ENCODE data around the gene STAT4.
A peak's percentile ranks its signal among the peaks of the same experiment; 100 is the strongest.

STAT4 gene

GRCh38 chr2:191020742-191021381, 129.9 kb downstream of the STAT4 start:
- H3K9me3 Mint-ChIP-seq, result peaks cover 5% of the 10 kb centered on the region
- H3K27ac Mint-ChIP-seq, result no peak overlapping the region
- H3K4me3 Mint-ChIP-seq, result no peak overlapping the region
- H3K36me3 Mint-ChIP-seq (ENCODE audit: low read depth), result no peaks in the 10 kb centered on the region
- no peaks in the 10 kb centered on the region for H3K4me1 Mint-ChIP-seq
- TF ChIP-seq CTCF (IDR thresholded peaks at IDR 0.05), result no peak
- peaks cover 8% of the 10 kb centered on the region for H3K27me3 Mint-ChIP-seq (ENCODE audit: low read depth, poor library complexity)
- DNase-seq, result no peak

GRCh38 chr2:191020221-191020741, 130.5 kb downstream of the STAT4 start:
- Mint-ChIP-seq H3K9me3 (peaks cover 5% of the 10 kb centered on the region), H3K4me1 (no peaks in the 10 kb centered on the region), H3K36me3 (ENCODE audit: low read depth) (no peaks in the 10 kb centered on the region), H3K27me3 (ENCODE audit: low read depth, poor library complexity) (peaks cover 8% of the 10 kb centered on the region), H3K4me3 (no peak overlapping the region), H3K27ac (no peak overlapping the region)
- DNase-seq, result peak; percentile 94
- no peak for TF ChIP-seq CTCF (IDR thresholded peaks at IDR 0.05)

GRCh38 chr2:191019376-191019775, 131.4 kb downstream of the STAT4 start:
- Mint-ChIP-seq H3K4me3 (no peak overlapping the region), H3K36me3 (ENCODE audit: low read depth) (no peaks in the 10 kb centered on the region), H3K9me3 (peaks cover 5% of the 10 kb centered on the region), H3K4me1 (no peaks in the 10 kb centered on the region), H3K27ac (no peak overlapping the region), H3K27me3 (ENCODE audit: low read depth, poor library complexity) (peaks cover 8% of the 10 kb centered on the region)
- no peak for TF ChIP-seq CTCF (IDR thresholded peaks at IDR 0.05)
- no peak for DNase-seq

GRCh38 chr2:191018643-191019119, 132.1 kb downstream of the STAT4 start:
- no peak for TF ChIP-seq CTCF (IDR thresholded peaks at IDR 0.05)
- Mint-ChIP-seq H3K9me3 (peaks cover 5% of the 10 kb centered on the region), H3K4me3 (no peak overlapping the region), H3K27ac (no peak overlapping the region), H3K4me1 (no peaks in the 10 kb centered on the region), H3K36me3 (ENCODE audit: low read depth) (no peaks in the 10 kb centered on the region), H3K27me3 (ENCODE audit: low read depth, poor library complexity) (peaks cover 8% of the 10 kb centered on the region)
- no peak for DNase-seq

DNA sequence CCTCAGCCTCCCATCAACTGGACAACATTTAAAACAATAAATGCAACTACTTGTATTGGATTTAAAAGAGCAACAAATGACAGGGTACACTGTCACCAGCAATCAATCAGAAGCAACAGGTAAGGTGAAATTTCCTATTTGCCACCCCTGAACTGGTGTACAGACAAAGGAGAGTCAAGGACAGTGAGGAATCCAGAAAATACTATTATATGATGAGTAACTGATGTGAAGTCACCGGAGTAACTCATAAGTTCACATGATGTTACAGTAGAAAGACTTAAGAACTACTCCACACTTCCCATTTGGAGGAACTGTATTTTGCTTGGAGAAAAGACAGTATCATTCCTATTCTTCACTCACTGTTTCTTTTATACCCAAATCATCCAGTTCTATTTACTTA, 132.7 kb downstream of the STAT4 start:
- Mint-ChIP-seq H3K36me3 (ENCODE audit: low read depth) (no peaks in the 10 kb centered on the region), H3K4me1 (no peaks in the 10 kb centered on the region), H3K27ac (no peak overlapping the region), H3K4me3 (no peak overlapping the region), H3K27me3 (ENCODE audit: low read depth, poor library complexity) (peaks cover 8% of the 10 kb centered on the region), H3K9me3 (peaks cover 5% of the 10 kb centered on the region)
- TF ChIP-seq CTCF (IDR thresholded peaks at IDR 0.05), result no peak
- no peak for DNase-seq

DNA sequence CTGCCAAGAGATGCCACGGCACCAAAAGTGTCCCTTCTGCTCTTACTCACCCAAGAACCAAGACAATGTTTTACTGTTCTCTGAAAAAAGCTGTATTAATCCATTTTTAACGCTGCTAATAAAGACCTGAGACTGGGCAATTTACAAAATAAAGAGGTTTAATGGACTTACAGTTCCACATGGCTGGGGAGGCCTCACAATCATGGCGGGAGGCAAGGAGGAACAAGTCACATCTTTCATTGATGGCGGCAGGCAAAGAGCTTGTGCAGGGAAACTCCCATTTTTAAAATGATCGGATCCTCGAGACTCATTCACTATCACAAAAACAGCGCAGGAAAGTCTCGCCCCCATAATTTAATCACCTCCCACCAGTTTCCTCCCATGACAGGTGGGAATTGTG, 135.0 kb downstream of the STAT4 start:
- TF ChIP-seq CTCF (IDR thresholded peaks at IDR 0.05), result no peak
- H3K4me1 Mint-ChIP-seq, result no peaks in the 10 kb centered on the region
- peaks cover 8% of the 10 kb centered on the region for H3K27me3 Mint-ChIP-seq (ENCODE audit: low read depth, poor library complexity)
- H3K4me3 Mint-ChIP-seq, result no peak overlapping the region
- H3K9me3 Mint-ChIP-seq, result peaks cover 5% of the 10 kb centered on the region
- no peak overlapping the region for H3K27ac Mint-ChIP-seq
- no peak for DNase-seq
- no peaks in the 10 kb centered on the region for H3K36me3 Mint-ChIP-seq (ENCODE audit: low read depth)

All from nephron progenitor cell (in vitro differentiated cells).